ENCODE results near the gene DMXL1.
"Not testable (repeated sequence)": the region's sequence is repeated elsewhere in the genome, so short reads cannot be mapped to it uniquely, and the experiment has no call there.

The DMXL1 gene

DNA sequence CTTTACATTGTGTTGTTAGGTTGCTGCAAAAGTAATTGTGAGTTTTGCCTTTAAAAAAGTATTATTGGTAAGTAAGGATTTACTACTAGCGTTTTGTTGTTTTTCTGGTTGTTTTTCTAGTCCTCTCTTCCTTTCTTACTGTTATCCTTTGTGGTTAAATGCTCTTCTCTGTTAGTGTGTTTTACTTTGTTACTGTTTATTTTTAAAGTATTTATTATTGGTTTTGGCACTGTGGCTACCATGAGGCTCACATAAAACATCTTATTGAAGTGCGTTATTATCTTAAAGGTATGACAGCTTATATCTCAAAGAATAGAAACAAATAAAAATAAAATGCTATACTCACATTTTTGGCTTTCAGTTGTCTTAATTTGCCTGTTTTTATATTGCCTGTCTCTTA, 17.6 kb downstream of the DMXL1 start:
- no peak for DNase-seq (ENCODE audit: insufficient read length)
- no peak for FAIRE-seq
- TF ChIP-seq POLR2A (IDR thresholded peaks at IDR 0.05; ENCODE audit: low read depth, low read length) (no peak), POLR2AphosphoS5 (IDR thresholded peaks at IDR 0.05; ENCODE audit: low read depth, low read length) (no peak), TAF1 (IDR thresholded peaks at IDR 0.05; ENCODE audit: borderline replicate concordance, low read depth, low read length) (no peak)

DNA sequence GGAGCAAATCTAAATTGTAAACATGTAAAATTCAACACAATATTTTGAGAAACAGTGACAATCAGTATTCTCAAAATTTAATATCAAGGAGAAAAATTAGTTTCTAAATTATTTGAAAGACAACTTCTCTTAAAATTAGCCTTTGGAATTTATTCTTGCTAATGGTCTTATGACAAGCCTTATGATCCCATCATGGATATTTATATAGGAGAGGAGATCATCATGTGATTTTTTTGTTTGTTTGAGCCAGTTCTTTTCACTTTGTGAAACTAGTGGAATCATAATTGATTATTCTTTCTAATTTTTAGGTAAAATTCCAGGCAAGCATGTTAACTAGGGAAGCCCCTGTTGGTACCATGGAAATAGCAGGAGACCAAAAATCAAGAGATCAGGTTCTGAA, 24.7 kb downstream of the DMXL1 start:
- TF ChIP-seq TAF1 (IDR thresholded peaks at IDR 0.05; ENCODE audit: borderline replicate concordance, low read depth, low read length) (no peak), POLR2AphosphoS5 (IDR thresholded peaks at IDR 0.05; ENCODE audit: low read depth, low read length) (no peak), POLR2A (IDR thresholded peaks at IDR 0.05; ENCODE audit: low read depth, low read length) (no peak)
- peak; percentile 56 for FAIRE-seq
- no peak for DNase-seq (ENCODE audit: insufficient read length)

DNA sequence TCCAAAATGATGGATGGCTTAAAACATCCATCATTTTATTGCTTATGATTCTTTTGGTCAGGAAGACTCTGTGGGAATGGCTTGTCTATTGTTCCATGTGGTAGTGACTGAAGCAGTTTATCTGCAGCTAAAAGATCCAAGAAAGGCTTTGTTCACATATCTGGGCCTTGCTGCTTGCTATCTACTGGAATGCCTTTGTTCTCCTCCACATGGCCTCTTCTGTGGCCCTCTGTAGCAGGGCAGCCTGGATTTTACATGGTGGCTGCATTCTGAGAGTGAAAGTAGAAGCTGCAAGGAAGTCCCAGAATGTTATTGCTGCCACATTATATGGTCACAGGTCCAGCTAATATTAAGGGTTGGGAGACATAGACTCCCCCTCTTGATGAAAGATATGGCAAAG, 35.1 kb downstream of the DMXL1 start:
- no peak for TF ChIP-seq TAF1 (IDR thresholded peaks at IDR 0.05; ENCODE audit: borderline replicate concordance, low read depth, low read length)
- TF ChIP-seq POLR2A (IDR thresholded peaks at IDR 0.05; ENCODE audit: low read depth, low read length): no peak
- no peak for TF ChIP-seq POLR2AphosphoS5 (IDR thresholded peaks at IDR 0.05; ENCODE audit: low read depth, low read length)
- no peak for DNase-seq (ENCODE audit: insufficient read length)
- no peak for FAIRE-seq

DNA sequence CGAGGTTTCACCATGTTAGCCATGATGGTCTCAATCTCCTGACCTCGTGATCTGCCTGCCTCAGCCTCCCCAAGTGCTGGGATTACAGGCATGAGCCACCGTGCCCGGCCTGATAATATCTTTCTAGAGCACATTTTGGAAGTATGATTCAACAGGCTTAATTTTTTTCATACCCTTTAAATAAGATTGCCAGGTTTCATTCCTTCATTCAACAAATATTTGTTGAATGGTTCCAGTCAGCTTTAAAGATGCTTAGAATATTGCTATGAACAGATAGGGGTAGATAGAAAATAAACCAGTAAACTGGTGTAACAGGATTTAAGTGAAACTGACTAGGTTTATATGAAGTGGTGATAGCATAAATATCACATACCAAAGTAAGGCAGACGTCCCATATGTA, 41.3 kb downstream of the DMXL1 start:
- FAIRE-seq: no peak
- TF ChIP-seq POLR2A (IDR thresholded peaks at IDR 0.05; ENCODE audit: low read depth, low read length) (no peak), POLR2AphosphoS5 (IDR thresholded peaks at IDR 0.05; ENCODE audit: low read depth, low read length) (no peak), TAF1 (IDR thresholded peaks at IDR 0.05; ENCODE audit: borderline replicate concordance, low read depth, low read length) (no peak)
- no peak for DNase-seq (ENCODE audit: insufficient read length)

DNA sequence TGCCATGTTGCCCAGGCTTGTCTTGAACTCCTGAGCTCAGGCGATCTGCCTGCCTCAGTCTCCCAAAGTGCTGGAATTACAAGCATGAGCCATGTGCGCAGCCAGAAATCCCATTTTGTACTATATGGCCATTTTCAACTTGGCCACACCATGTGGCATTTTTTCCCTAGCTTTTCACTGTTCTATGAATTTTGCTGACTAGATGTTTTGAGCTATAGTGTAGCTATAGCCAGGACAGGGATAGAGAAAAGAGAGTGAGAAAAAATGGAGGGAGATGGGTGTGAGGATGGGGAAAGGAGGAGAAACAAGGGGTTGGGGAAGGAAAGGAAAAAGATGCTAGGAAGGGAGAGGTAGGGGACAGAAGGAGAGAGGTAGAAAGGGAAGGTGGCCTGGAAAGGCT, 46.4 kb downstream of the DMXL1 start:
- TF ChIP-seq POLR2A (IDR thresholded peaks at IDR 0.05; ENCODE audit: low read depth, low read length) (no peak), TAF1 (IDR thresholded peaks at IDR 0.05; ENCODE audit: borderline replicate concordance, low read depth, low read length) (no peak), POLR2AphosphoS5 (IDR thresholded peaks at IDR 0.05; ENCODE audit: low read depth, low read length) (no peak)
- DNase-seq (ENCODE audit: insufficient read length) (no peak), FAIRE-seq (no peak)

DNA sequence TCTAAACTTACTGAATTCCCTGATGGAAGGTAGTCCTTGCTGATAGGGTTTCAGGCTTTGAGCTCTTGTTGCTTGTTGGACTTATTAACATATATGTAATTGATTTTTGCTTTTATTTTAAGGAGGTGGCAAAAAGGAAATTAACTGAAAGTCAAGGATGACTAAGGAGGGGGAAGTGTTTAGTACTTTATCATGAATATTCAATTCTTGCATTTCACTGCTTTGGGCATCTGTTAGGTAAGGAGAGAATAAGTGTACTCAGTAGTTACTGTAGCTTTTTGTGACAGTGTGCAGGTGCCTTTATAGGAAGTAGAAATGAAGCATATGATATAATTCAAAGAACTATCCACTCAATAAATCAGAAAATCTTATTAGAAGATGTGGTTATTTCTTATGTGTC, 47.1 kb downstream of the DMXL1 start:
- DNase-seq (ENCODE audit: insufficient read length): no peak
- no peak for FAIRE-seq
- TF ChIP-seq POLR2A (IDR thresholded peaks at IDR 0.05; ENCODE audit: low read depth, low read length) (no peak), POLR2AphosphoS5 (IDR thresholded peaks at IDR 0.05; ENCODE audit: low read depth, low read length) (no peak), TAF1 (IDR thresholded peaks at IDR 0.05; ENCODE audit: borderline replicate concordance, low read depth, low read length) (no peak)

DNA sequence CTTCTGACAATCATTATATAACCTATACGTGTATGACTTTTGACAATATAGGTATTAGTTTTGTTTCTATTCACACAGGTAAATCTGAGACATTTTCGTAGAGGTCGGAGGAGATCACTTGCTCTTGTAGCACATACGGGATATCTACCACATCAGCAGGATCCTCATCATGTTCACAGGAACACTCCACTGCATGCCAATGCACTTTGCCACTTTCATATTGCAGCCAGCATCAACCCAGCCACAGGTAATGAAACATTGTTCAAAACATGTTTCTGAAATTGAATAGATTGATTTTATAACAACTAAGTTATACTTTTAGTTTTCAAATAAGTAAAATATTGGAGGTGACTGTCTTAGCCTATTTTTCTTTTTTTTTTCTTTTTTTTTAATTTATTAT, 50.0 kb downstream of the DMXL1 start:
- no peak for FAIRE-seq
- no peak for DNase-seq (ENCODE audit: insufficient read length)
- TF ChIP-seq POLR2A (IDR thresholded peaks at IDR 0.05; ENCODE audit: low read depth, low read length) (no peak), POLR2AphosphoS5 (IDR thresholded peaks at IDR 0.05; ENCODE audit: low read depth, low read length) (no peak), TAF1 (IDR thresholded peaks at IDR 0.05; ENCODE audit: borderline replicate concordance, low read depth, low read length) (no peak)

DNA sequence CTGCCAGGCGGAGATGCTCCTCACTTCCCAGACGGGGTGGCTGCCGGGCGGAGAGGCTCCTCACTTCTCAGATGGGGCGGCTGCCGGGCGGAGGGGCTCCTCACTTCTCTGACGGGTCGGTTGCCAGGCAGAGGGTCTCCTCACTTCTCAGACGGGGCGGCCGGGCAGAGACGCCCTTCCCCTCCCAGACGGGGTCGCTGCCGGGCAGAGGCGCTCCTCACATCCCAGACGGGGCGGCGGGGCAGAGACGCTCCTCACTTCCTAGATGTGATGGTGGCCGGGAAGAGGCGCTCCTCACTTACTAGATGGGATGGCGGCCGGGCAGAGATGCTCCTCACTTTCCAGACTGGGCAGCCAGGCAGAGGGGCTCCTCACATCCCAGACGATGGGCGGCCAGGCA, 51.6 kb downstream of the DMXL1 start:
- DNase-seq (ENCODE audit: insufficient read length); FAIRE-seq: not testable (repeated sequence)

DNA sequence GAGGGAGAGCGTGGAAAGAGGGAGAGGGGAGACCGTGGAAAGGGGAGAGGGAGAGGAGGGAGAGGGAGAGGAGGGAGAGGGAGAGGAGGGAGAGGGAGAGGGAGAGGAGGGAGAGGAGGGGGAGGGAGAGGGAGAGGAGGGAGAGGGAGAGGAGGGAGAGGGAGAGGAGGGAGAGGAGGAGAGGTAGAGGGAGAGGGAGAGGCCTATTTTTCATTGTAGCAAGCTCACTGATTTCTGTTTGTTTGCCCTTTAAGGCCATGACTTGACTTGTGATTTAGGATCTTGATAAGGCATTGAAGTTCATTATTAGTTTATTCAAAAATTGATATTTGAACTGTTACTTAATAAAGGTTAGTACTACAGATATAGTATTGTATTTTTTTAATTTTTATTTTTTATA, 52.4 kb downstream of the DMXL1 start:
- DNase-seq (ENCODE audit: insufficient read length): no peak
- FAIRE-seq: no peak
- TF ChIP-seq TAF1 (IDR thresholded peaks at IDR 0.05; ENCODE audit: borderline replicate concordance, low read depth, low read length): no peak

DNA sequence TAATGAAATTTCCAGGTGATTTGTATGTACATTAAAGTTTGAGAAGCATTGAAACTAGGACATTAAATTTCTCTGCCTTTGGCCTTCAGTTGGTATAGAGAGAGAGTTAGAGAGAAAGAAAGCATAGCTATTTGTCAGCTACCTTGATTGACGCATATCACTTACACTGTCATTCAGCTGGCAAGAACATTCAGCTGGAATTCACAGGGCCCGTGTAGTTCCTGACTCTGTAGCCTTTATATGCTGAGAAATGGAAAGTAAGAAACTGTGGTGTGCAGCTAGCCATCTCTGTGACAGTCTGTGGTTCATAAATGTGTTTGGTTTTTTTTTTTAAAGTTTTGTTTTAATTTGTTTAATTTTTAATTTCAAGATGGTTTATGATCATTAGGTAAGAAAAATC, 58.9 kb downstream of the DMXL1 start:
- TF ChIP-seq POLR2AphosphoS5 (IDR thresholded peaks at IDR 0.05; ENCODE audit: low read depth, low read length) (no peak), POLR2A (IDR thresholded peaks at IDR 0.05; ENCODE audit: low read depth, low read length) (no peak), TAF1 (IDR thresholded peaks at IDR 0.05; ENCODE audit: borderline replicate concordance, low read depth, low read length) (no peak)
- DNase-seq (ENCODE audit: insufficient read length) (no peak), FAIRE-seq (no peak)

DNA sequence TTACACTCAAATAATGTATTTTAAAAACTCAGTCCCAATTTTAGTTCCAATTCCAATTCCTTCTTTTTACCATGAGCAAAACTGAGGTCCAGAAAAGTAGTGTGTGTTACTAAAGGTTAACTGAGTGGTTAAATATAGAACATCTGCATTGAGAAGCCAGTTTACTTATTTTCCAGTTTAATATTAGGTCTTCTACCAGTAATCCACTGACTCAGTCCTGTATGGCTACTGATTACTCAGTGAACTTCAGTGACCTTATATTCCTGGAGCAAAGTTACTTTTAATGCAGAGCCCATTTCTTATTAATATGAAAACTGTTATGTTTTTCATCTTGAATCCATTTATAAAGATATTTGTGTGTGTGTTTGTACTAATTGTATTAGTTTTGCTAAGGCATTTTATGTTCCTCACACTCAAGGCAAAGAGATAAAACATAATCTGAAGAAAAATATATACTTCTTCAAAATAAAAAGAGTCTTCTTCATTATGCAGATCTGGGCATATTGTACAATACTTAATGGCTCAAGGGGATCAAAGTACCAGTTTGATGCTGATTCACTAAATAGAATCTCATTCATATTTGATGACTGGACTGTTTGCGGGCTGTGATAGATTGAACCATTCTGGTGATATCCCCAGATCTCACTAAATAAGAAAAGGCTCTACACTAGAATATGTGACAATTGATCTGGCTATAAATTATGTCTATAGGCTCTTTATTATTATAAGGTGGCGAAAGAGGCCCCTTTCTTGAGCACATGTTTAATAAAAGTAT, 60.8 kb downstream of the DMXL1 start:
- DNase-seq (ENCODE audit: insufficient read length) (no peak), FAIRE-seq (no peak)
- TF ChIP-seq POLR2A (IDR thresholded peaks at IDR 0.05; ENCODE audit: low read depth, low read length) (no peak), POLR2AphosphoS5 (IDR thresholded peaks at IDR 0.05; ENCODE audit: low read depth, low read length) (no peak), TAF1 (IDR thresholded peaks at IDR 0.05; ENCODE audit: borderline replicate concordance, low read depth, low read length) (no peak)

DNA sequence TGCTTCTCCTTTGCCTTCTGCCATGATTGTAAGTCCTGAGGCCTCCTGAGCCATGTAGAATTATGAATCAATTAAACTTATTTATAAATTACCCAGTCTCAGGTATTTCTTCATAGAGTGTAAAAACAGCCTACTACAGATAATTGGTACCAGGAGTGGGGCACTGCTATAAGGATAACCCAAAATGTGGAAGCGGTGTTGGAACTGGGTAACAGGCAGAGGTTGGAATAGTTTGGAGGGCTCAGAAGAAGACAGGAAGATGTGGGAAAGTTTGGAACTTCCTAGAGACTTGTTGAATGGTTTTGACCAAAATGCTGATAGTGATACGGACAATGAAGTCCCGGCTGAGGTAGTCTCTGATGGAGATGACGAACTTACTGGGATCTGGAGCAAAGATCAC, 64.9 kb downstream of the DMXL1 start:
- FAIRE-seq; DNase-seq (ENCODE audit: insufficient read length): not testable (repeated sequence)

DNA sequence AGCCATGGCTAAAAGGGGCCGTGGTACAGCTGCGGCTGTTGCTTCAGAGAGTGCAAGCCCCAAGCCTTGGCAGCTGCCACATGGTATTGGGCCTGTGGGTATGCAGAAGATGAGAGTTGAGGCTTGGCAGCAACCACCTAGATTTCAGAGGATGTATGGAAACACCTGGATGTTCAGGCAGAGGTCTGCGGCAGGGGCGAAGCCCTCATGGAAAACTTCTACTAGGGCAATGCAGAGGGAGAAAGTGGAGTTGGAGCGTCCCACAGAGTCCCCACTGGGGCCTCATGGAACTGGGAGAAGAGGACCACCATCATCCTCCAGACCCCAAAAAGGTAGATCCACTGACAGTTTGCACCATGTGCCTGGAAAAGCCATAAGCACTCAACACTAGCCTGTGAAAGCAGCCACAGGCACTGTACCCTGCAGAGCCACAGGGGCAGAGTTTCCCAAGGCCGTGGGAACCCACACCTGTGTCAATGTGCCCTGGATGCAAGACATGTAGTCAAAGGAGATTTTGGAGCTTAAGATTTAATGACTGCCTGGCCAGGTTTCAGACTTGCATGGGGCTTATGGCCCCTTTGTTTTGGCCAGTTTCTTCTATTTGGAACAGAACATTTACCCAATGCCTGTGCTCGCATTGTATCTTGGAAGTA, 65.9 kb downstream of the DMXL1 start:
- FAIRE-seq (no peak), DNase-seq (ENCODE audit: insufficient read length) (no peak)
- TF ChIP-seq POLR2A (IDR thresholded peaks at IDR 0.05; ENCODE audit: low read depth, low read length) (no peak), POLR2AphosphoS5 (IDR thresholded peaks at IDR 0.05; ENCODE audit: low read depth, low read length) (no peak), TAF1 (IDR thresholded peaks at IDR 0.05; ENCODE audit: borderline replicate concordance, low read depth, low read length) (no peak)

All from GM12892 (cell line).